ENCODE results near the gene CELF3. TPM values are rescaled to one million over a fixed set of nuclear protein-coding genes. Genes with fewer than 3 reads are reported as not detected.

Gene CELF3
- total and polyA plus RNA-seq, 2 experiments from 2014 or later, result 0.31 to 0.58 TPM

DNA sequence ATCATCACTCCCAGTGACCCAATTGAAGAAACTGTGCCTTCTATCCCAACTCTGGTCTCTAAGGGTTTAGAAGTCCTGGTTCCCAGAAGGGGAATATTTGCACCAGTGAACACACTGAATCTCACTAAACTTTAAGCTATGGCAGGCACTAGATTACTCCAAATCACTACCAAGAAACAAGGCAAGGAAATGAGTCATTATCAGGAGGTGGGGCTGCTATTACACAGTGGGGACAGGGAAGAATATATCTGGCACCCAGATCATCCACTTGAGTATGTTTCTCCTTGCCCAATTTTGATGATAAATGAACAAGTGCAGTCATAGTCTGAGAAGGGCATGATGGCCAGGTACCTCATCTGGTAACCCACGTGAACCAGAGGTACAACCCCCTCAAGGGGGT lies 39.7 kb upstream of the CELF3 start:
- H3K4me3 ChIP-seq, result no peak overlapping the region
- ATAC-seq, result no peak
- H3K4me1 Mint-ChIP-seq, result no peaks in the 10 kb centered on the region

More for the DNA sequence above, 39.7 kb upstream of the CELF3 start:
- no peak for DNase-seq (ENCODE audit: low spot score)
- H3K4me3 Mint-ChIP-seq, result no peak overlapping the region
- Histone ChIP-seq H3K27me3 (ENCODE audit: insufficient read depth) (no peaks in the 10 kb centered on the region), H4K20me1 (replicated peaks; ENCODE audit: insufficient read depth) (no peaks in the 10 kb centered on the region), H2AFZ (no peak overlapping the region), H3K27ac (ENCODE audit: low read depth) (no peak overlapping the region), H3K79me2 (replicated peaks; ENCODE audit: insufficient read depth) (no peaks in the 10 kb centered on the region), H3K36me3 (ENCODE audit: insufficient read depth) (peaks cover 16% of the 10 kb centered on the region), H3K4me2 (no peak overlapping the region), H3F3A (replicated peaks; ENCODE audit: low read depth) (no peaks in the 10 kb centered on the region), H3K9me2 (ENCODE audit: insufficient read depth) (no peaks in the 10 kb centered on the region), H3K4me1 (ENCODE audit: insufficient read depth) (no peaks in the 10 kb centered on the region)
- no peak overlapping the region for H3K27ac Mint-ChIP-seq
- H3K9me3 Mint-ChIP-seq, result no peaks in the 10 kb centered on the region
- TF ChIP-seq, protein P1, sequence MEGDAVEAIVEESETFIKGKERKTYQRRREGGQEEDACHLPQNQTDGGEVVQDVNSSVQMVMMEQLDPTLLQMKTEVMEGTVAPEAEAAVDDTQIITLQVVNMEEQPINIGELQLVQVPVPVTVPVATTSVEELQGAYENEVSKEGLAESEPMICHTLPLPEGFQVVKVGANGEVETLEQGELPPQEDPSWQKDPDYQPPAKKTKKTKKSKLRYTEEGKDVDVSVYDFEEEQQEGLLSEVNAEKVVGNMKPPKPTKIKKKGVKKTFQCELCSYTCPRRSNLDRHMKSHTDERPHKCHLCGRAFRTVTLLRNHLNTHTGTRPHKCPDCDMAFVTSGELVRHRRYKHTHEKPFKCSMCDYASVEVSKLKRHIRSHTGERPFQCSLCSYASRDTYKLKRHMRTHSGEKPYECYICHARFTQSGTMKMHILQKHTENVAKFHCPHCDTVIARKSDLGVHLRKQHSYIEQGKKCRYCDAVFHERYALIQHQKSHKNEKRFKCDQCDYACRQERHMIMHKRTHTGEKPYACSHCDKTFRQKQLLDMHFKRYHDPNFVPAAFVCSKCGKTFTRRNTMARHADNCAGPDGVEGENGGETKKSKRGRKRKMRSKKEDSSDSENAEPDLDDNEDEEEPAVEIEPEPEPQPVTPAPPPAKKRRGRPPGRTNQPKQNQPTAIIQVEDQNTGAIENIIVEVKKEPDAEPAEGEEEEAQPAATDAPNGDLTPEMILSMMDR (conservative IDR thresholded peaks at IDR 0.05; ENCODE audit: low read depth in 2 of 2), result no peak
- TF ChIP-seq NANOG (IDR thresholded peaks at IDR 0.05; ENCODE audit: borderline replicate concordance), result no peak
- TF ChIP-seq ZNF331 (CRISPR knock-in tag; IDR thresholded peaks at IDR 0.05; ENCODE audit: low read depth), result no peak
- TF ChIP-seq STAT1 (IDR thresholded peaks at IDR 0.05; ENCODE audit: unreplicated experiment), result no peak
- no peak for TF ChIP-seq EZH2phosphoT487 (IDR thresholded peaks at IDR 0.05; ENCODE audit: unreplicated experiment)
- no peak for TF ChIP-seq CREB1 (CRISPR knock-in tag; IDR thresholded peaks at IDR 0.05; ENCODE audit: low read depth)
- TF ChIP-seq JUNB (IDR thresholded peaks at IDR 0.05; ENCODE audit: unreplicated experiment), result no peak
- TF ChIP-seq EZH2 (IDR thresholded peaks at IDR 0.05; ENCODE audit: low read depth, unreplicated experiment), result no peak
- TF ChIP-seq, protein P2, sequence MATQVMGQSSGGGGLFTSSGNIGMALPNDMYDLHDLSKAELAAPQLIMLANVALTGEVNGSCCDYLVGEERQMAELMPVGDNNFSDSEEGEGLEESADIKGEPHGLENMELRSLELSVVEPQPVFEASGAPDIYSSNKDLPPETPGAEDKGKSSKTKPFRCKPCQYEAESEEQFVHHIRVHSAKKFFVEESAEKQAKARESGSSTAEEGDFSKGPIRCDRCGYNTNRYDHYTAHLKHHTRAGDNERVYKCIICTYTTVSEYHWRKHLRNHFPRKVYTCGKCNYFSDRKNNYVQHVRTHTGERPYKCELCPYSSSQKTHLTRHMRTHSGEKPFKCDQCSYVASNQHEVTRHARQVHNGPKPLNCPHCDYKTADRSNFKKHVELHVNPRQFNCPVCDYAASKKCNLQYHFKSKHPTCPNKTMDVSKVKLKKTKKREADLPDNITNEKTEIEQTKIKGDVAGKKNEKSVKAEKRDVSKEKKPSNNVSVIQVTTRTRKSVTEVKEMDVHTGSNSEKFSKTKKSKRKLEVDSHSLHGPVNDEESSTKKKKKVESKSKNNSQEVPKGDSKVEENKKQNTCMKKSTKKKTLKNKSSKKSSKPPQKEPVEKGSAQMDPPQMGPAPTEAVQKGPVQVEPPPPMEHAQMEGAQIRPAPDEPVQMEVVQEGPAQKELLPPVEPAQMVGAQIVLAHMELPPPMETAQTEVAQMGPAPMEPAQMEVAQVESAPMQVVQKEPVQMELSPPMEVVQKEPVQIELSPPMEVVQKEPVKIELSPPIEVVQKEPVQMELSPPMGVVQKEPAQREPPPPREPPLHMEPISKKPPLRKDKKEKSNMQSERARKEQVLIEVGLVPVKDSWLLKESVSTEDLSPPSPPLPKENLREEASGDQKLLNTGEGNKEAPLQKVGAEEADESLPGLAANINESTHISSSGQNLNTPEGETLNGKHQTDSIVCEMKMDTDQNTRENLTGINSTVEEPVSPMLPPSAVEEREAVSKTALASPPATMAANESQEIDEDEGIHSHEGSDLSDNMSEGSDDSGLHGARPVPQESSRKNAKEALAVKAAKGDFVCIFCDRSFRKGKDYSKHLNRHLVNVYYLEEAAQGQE (IDR thresholded peaks at IDR 0.05; ENCODE audit: unreplicated experiment), result no peak
- TF ChIP-seq POLR2AphosphoS5 (IDR thresholded peaks at IDR 0.05; ENCODE audit: low read depth), result no peak
- TF ChIP-seq, protein P3, sequence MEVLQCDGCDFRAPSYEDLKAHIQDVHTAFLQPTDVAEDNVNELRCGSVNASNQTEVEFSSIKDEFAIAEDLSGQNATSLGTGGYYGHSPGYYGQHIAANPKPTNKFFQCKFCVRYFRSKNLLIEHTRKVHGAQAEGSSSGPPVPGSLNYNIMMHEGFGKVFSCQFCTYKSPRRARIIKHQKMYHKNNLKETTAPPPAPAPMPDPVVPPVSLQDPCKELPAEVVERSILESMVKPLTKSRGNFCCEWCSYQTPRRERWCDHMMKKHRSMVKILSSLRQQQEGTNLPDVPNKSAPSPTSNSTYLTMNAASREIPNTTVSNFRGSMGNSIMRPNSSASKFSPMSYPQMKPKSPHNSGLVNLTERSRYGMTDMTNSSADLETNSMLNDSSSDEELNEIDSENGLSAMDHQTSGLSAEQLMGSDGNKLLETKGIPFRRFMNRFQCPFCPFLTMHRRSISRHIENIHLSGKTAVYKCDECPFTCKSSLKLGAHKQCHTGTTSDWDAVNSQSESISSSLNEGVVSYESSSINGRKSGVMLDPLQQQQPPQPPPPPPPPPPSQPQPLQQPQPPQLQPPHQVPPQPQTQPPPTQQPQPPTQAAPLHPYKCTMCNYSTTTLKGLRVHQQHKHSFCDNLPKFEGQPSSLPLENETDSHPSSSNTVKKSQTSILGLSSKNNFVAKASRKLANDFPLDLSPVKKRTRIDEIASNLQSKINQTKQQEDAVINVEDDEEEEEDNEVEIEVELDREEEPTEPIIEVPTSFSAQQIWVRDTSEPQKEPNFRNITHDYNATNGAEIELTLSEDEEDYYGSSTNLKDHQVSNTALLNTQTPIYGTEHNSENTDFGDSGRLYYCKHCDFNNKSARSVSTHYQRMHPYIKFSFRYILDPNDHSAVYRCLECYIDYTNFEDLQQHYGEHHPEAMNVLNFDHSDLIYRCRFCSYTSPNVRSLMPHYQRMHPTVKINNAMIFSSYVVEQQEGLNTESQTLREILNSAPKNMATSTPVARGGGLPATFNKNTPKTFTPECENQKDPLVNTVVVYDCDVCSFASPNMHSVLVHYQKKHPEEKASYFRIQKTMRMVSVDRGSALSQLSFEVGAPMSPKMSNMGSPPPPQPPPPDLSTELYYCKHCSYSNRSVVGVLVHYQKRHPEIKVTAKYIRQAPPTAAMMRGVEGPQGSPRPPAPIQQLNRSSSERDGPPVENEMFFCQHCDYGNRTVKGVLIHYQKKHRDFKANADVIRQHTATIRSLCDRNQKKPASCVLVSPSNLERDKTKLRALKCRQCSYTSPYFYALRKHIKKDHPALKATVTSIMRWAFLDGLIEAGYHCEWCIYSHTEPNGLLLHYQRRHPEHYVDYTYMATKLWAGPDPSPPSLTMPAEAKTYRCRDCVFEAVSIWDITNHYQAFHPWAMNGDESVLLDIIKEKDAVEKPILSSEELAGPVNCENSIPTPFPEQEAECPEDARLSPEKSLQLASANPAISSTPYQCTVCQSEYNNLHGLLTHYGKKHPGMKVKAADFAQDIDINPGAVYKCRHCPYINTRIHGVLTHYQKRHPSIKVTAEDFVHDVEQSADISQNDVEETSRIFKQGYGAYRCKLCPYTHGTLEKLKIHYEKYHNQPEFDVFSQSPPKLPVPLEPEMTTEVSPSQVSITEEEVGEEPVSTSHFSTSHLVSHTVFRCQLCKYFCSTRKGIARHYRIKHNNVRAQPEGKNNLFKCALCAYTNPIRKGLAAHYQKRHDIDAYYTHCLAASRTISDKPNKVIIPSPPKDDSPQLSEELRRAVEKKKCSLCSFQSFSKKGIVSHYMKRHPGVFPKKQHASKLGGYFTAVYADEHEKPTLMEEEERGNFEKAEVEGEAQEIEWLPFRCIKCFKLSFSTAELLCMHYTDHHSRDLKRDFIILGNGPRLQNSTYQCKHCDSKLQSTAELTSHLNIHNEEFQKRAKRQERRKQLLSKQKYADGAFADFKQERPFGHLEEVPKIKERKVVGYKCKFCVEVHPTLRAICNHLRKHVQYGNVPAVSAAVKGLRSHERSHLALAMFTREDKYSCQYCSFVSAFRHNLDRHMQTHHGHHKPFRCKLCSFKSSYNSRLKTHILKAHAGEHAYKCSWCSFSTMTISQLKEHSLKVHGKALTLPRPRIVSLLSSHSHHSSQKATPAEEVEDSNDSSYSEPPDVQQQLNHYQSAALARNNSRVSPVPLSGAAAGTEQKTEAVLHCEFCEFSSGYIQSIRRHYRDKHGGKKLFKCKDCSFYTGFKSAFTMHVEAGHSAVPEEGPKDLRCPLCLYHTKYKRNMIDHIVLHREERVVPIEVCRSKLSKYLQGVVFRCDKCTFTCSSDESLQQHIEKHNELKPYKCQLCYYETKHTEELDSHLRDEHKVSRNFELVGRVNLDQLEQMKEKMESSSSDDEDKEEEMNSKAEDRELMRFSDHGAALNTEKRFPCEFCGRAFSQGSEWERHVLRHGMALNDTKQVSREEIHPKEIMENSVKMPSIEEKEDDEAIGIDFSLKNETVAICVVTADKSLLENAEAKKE (CRISPR knock-in tag; IDR thresholded peaks at IDR 0.05), result no peak
- no peak for TF ChIP-seq ZNF114 (CRISPR knock-in tag; IDR thresholded peaks at IDR 0.05)
- TF ChIP-seq, protein P4, sequence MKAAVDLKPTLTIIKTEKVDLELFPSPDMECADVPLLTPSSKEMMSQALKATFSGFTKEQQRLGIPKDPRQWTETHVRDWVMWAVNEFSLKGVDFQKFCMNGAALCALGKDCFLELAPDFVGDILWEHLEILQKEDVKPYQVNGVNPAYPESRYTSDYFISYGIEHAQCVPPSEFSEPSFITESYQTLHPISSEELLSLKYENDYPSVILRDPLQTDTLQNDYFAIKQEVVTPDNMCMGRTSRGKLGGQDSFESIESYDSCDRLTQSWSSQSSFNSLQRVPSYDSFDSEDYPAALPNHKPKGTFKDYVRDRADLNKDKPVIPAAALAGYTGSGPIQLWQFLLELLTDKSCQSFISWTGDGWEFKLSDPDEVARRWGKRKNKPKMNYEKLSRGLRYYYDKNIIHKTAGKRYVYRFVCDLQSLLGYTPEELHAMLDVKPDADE (IDR thresholded peaks at IDR 0.05), result no peak
- H3K36me3 Mint-ChIP-seq (ENCODE audit: low read depth), result peaks cover 17% of the 10 kb centered on the region
- peaks cover 4% of the 10 kb centered on the region for H3K27me3 Mint-ChIP-seq (ENCODE audit: insufficient read depth, low read depth, poor library complexity)
